GM23248 (cell line): Measurements from ENCODE around the gene MAP1B. TPM values are rescaled to one million over a fixed set of nuclear protein-coding genes. Genes with fewer than 3 reads are reported as not detected.

ENCODE experiments used
- DNase-seq: peaks from one replicate; pipeline ENCODE4 v3.0.0-alpha.2; 2015
- H2AFZ ChIP-seq: fragments of 200-600 bp; sonication (generic); 2 replicates; pipeline ENCODE4 v1.6.1; 2016; ENCODE audit warnings: antibody characterized with exemption
- H3F3A ChIP-seq: fragments of 200-600 bp; sonication (generic); 2 replicates; pipeline ENCODE4 v1.6.1; 2016; ENCODE audit warnings: mild to moderate bottlenecking, antibody characterized with exemption, mixed run types; ENCODE audit not compliant: insufficient read depth
- H3K27ac ChIP-seq: fragments of 200-600 bp; sonication (generic); 2 replicates; pipeline ENCODE4 v1.5.1; 2016; ENCODE audit warnings: mild to moderate bottlenecking
- H3K27me3 ChIP-seq: fragments of 200-600 bp; sonication (generic); replicated peaks from 2 replicates; pipeline ENCODE4 v1.6.1; 2016; ENCODE audit warnings: mild to moderate bottlenecking; ENCODE audit not compliant: insufficient read depth
- H3K36me3 ChIP-seq: fragments of 200-600 bp; sonication (generic); 2 replicates; pipeline ENCODE4 v1.6.1; 2016; ENCODE audit warnings: low read depth, mild to moderate bottlenecking
- H3K4me1 ChIP-seq: fragments of 200-600 bp; sonication (generic); 2 replicates; pipeline ENCODE4 v1.6.1; 2016; ENCODE audit warnings: mild to moderate bottlenecking; ENCODE audit not compliant: insufficient read depth
- H3K4me2 ChIP-seq: fragments of 200-600 bp; sonication (generic); one replicate; pipeline ENCODE4 v1.6.1; 2016; ENCODE audit warnings: mild to moderate bottlenecking; ENCODE audit not compliant: unreplicated experiment
- H3K4me3 ChIP-seq: fragments of 200-600 bp; sonication (generic); 2 replicates; pipeline ENCODE4 v1.5.1; 2016; ENCODE audit warnings: mild to moderate bottlenecking
- H3K79me2 ChIP-seq: fragments of 200-600 bp; sonication (generic); 2 replicates; pipeline ENCODE4 v1.6.1; 2016; ENCODE audit warnings: mild to moderate bottlenecking; ENCODE audit not compliant: insufficient read depth
- H3K9ac ChIP-seq: fragments of 200-600 bp; sonication (generic); 2 replicates; pipeline ENCODE4 v1.6.1; 2016; ENCODE audit warnings: mild to moderate bottlenecking
- H3K9me2 ChIP-seq: fragments of 200-600 bp; sonication (generic); 2 replicates; pipeline ENCODE4 v1.6.1; 2016; ENCODE audit warnings: mixed run types, mild to moderate bottlenecking, moderate library complexity; ENCODE audit not compliant: insufficient read depth
- H3K9me3 ChIP-seq: fragments of 200-600 bp; sonication (generic); one replicate; pipeline ENCODE4 v1.6.1; 2017; ENCODE audit warnings: low read depth
- H4K20me1 ChIP-seq: fragments of 200-600 bp; sonication (generic); 2 replicates; pipeline ENCODE4 v1.6.0; 2016; ENCODE audit not compliant: insufficient read depth
- EZH2 ChIP-seq: fragments of 200-600 bp; sonication (generic); IDR thresholded peaks from 2 replicates; pipeline ENCODE4 v1.6.1; 2018; ENCODE audit warnings: antibody characterized with exemption, mild to moderate bottlenecking; ENCODE audit not compliant: insufficient read depth, poor library complexity, severe bottlenecking
- EZH2phosphoT487 ChIP-seq: fragments of 200-600 bp; sonication (generic); IDR thresholded peaks from 2 replicates; pipeline ENCODE4 v1.6.1; 2018; ENCODE audit warnings: antibody characterized with exemption, moderate library complexity, mild to moderate bottlenecking, low read depth; ENCODE audit not compliant: insufficient read depth
- WGBS, 2 experiments: methylation state at CpG; one replicate each; pipeline ENCODE4 v1.1.6; 2015 to 2017; ENCODE audit warnings: low lambda C conversion rate in 2 of 2, low coverage in 1 of 2; ENCODE audit errors: missing lambda C conversion rate in 2 of 2; 5-methylcytosine and 5-hydroxymethylcytosine counted together
- in situ Hi-C: fragments of 300-500 bp; cut with MboI; formaldehyde crosslinking; loops from 2 replicates; pipeline ENCODE4 v1.15.0; 2020
- polyA plus RNA-seq: library from polyadenylated mRNA; unstranded; fragments of >200 nt; fragmentation: Nextera tagmentation; extraction: Ambion mirVana; gene quantifications from 2 replicates; pipeline ENCODE4 v1.2.1, GENCODE V29; 2016
- total RNA-seq: library from RNA; depleted of rRNA; stranded (reverse); fragments of >200 nt; shearing (Covaris generic); gene quantifications from 2 replicates; pipeline ENCODE4 v1.2.3, GENCODE V29; 2014

The MAP1B gene
- total and polyA plus RNA-seq, 2 experiments from 2014 or later = 149 to 267 TPM

- no peak overlapping the region for H3K9ac ChIP-seq
- H3K79me2 ChIP-seq = no peaks in the 10 kb centered on the region
- peak overlapping the region; percentile 81 for H3K27ac ChIP-seq
- no peaks in the 10 kb centered on the region for H4K20me1 ChIP-seq
- in situ Hi-C loops = no loop called here
- peaks cover 55% of the 10 kb centered on the region for H3K4me1 ChIP-seq
- no peaks in the 10 kb centered on the region for H3K9me2 ChIP-seq
- peaks cover 47% of the 10 kb centered on the region for H3K36me3 ChIP-seq
- H3K9me3 ChIP-seq = no peaks in the 10 kb centered on the region
- 73 to 76% methylated on average over 9 to 10 of the region's 10 CpGs for WGBS, 2 experiments
- H3F3A ChIP-seq = peaks cover 93% of the 10 kb centered on the region
- no peak overlapping the region for H3K4me3 ChIP-seq
- H2AFZ ChIP-seq = no peak overlapping the region
- H3K4me2 ChIP-seq = no peak overlapping the region
- TF ChIP-seq EZH2phosphoT487 = no peak
- TF ChIP-seq EZH2 = no peak
- DNase-seq = peak; percentile 29
- H3K27me3 ChIP-seq = no peaks in the 10 kb centered on the region
Measured at GRCh38 chr5:72209147-72210115, 102.2 kb downstream of the MAP1B start.

- Histone ChIP-seq H2AFZ (no peak overlapping the region), H3K4me1 (peaks cover 39% of the 10 kb centered on the region), H3K27ac (peak overlapping the region; percentile 81), H3K4me3 (peak overlapping the region; percentile 56), H3K36me3 (peaks cover 32% of the 10 kb centered on the region), H3K79me2 (no peaks in the 10 kb centered on the region), H3F3A (peaks cover 76% of the 10 kb centered on the region), H3K9me2 (no peaks in the 10 kb centered on the region), H3K9ac (peak overlapping the region; percentile 63), H3K4me2 (peak overlapping the region; percentile 77), H3K9me3 (no peaks in the 10 kb centered on the region), H4K20me1 (no peaks in the 10 kb centered on the region), H3K27me3 (no peaks in the 10 kb centered on the region)
- no peak for TF ChIP-seq EZH2
- no peak for TF ChIP-seq EZH2phosphoT487
- peak; percentile 87 for DNase-seq
- 27 to 39% methylated on average over 6 of the region's 6 CpGs for WGBS, 2 experiments
- in situ Hi-C loops = no loop called here
Measured at GRCh38 chr5:72210888-72211678, 103.8 kb downstream of the MAP1B start.

GRCh38 chr5:72212171-72212570 is 104.9 kb downstream of the MAP1B start:
- H3K79me2 ChIP-seq = no peaks in the 10 kb centered on the region
- H3K4me1 ChIP-seq = peaks cover 36% of the 10 kb centered on the region
- H3K27me3 ChIP-seq = no peaks in the 10 kb centered on the region
- H3K4me2 ChIP-seq = no peak overlapping the region
- peaks cover 21% of the 10 kb centered on the region; the same call in 1 of the 2 replicates for H3K36me3 ChIP-seq
- H3K9ac ChIP-seq = no peak overlapping the region
- TF ChIP-seq EZH2phosphoT487 (no peak), EZH2 (no peak)
- no peaks in the 10 kb centered on the region for H4K20me1 ChIP-seq
- in situ Hi-C loops = no loop called here
- peaks cover 65% of the 10 kb centered on the region for H3F3A ChIP-seq
- no peak overlapping the region for H3K4me3 ChIP-seq
- 81 to 90% methylated on average over 2 of the region's 2 CpGs for WGBS, 2 experiments
- no peaks in the 10 kb centered on the region for H3K9me3 ChIP-seq
- peak; percentile 30 for DNase-seq
- H3K9me2 ChIP-seq = no peaks in the 10 kb centered on the region
- no peak overlapping the region for H2AFZ ChIP-seq
- H3K27ac ChIP-seq = no peak overlapping the region

- TF ChIP-seq EZH2phosphoT487 (no peak), EZH2 (no peak)
- in situ Hi-C loops = no loop called here
- DNase-seq = no peak
Measured at GRCh38 chr5:72213482-72213881, 106.2 kb downstream of the MAP1B start.

More at GRCh38 chr5:72213482-72213881, 106.2 kb downstream of the MAP1B start:
- H3K27me3 ChIP-seq = no peaks in the 10 kb centered on the region
- H3K9me2 ChIP-seq = no peaks in the 10 kb centered on the region
- no peak overlapping the region for H3K4me2 ChIP-seq
- no peak overlapping the region for H2AFZ ChIP-seq
- peaks cover 9% of the 10 kb centered on the region; the same call in 1 of the 2 replicates for H3K36me3 ChIP-seq
- WGBS, 2 experiments = 99% methylated on average over 4 of the region's 4 CpGs
- no peak overlapping the region for H3K9ac ChIP-seq
- H3K9me3 ChIP-seq = no peaks in the 10 kb centered on the region
- no peaks in the 10 kb centered on the region for H3K79me2 ChIP-seq
- peaks cover 36% of the 10 kb centered on the region for H3K4me1 ChIP-seq
- peaks cover 52% of the 10 kb centered on the region for H3F3A ChIP-seq
- no peaks in the 10 kb centered on the region for H4K20me1 ChIP-seq
- no peak overlapping the region for H3K4me3 ChIP-seq
- no peak overlapping the region for H3K27ac ChIP-seq
